ENCODE results near the gene MTA2.

MTA2 gene

DNA sequence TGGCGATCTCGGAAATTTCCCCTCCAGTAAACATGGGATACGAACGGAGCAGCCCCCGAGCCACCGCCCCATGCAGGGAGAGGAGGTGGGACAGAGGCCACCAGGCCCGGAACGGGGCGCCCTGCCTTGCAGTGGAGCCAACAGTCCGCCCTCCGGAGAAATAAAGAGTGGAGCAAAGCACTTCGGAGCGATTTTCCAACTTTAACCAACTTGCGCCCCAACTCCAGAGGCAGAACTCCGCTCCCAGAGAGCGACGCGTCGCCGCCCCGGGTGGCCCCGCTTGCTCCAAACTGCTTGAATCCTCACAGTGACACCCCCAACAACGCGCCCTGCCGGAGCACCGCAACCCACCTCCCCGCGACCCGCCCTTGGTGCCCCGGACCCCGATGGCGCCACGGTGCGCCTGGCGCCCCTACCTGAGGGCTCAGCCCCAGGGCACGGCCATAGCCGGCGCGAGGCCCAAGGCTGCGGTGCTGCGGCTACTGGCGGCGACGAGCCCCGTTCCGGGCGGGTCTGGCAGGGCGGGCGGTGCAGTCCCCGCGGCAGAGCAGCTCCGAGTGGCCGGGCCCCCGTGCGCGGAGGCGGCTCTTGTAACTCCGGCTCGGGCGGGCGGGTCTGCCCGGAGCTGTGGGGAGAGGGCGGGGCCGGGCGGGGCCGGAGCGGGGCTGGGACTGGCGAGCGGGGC, 55.3 kb downstream of the MTA2 start, which contains the start of gene AHNAK:
Gene AHNAK (minus strand): TSS at position 563 of the 685 bp plus-strand sequence. CDS start 10,708 bp downstream, outside the sequence.
- DNase-seq (ENCODE audit: low read depth): no peak

DNA sequence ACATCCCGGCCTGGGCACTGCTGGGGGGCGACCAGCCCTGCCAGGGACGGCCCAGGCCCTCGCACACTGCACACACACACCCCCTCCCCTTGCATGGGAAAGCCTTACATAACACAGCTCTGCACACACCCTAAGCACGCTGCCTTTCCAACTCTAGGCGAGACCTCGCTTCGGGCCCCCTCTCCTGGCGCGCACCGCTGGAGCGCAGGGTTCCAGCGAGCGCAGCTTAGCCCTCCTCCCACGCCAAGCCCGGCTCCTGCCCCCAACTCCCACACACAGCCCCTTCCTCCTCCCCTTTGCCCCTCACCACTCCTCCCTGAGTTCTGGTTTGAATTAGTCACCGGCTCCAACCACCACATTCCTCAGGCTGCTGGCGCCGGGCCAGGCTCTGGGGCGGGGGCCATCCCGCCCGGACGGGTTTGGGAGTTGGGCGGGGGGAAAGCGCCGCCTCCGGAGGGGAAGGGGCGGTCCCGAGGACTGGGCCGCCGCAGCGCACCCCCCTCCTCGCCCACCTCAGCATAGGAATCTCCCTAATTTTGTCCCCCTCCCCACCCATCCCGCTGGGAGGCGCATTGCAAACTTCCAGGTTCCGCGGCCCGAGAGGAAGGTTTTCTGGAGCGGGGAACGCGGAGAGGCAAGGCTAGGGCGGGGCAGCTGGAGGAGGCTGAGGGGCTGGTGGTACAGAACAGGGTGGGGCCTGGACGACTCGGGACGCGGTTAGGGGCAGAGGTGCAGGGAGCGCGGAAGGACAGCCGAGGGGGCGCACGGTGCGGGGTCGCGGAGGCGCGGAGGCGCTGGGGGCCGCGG, 56.0 kb downstream of the MTA2 start:
- DNase-seq (ENCODE audit: low read depth): no peak

DNA sequence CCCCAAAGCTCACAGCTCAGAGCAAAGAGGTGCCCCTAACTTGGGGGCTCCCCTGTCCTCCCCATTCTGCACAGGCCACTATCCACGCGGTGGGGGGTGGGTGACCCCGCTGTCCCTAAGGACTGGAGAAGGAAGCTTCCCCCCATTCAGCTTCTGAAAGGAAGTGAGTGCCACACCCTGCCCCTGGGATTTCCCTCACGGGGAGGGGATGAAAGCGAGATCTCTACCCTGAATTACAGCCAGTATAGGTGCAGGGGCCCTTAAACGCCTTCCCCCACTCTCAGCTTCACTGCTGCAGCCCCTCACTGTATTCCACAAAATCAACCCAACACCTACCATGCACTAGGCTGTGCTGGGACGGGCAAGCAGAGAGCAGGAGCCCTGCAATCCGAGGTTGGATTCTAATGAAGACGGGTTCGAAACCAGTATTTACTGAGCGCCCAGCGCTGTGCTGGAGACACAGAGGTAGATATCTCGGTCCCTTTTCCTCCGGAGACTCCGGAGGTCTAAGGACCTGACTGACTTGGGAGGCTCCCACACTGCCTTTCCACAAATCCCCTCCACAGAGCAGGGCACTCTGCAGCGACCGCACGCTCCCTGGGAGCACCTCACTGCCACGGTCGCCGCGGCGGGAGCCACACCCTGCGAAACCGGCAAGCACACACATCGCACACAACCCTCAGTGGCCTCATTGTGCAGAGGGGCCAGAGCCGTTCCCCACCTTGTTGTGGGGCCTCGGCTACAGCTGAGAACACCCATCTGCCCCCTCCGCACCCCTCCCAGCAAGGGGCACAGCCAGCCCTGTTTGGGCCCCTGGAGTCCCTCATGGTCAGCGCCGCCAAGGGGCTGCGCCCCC, 56.9 kb downstream of the MTA2 start:
- no peak for DNase-seq (ENCODE audit: low read depth)

DNA sequence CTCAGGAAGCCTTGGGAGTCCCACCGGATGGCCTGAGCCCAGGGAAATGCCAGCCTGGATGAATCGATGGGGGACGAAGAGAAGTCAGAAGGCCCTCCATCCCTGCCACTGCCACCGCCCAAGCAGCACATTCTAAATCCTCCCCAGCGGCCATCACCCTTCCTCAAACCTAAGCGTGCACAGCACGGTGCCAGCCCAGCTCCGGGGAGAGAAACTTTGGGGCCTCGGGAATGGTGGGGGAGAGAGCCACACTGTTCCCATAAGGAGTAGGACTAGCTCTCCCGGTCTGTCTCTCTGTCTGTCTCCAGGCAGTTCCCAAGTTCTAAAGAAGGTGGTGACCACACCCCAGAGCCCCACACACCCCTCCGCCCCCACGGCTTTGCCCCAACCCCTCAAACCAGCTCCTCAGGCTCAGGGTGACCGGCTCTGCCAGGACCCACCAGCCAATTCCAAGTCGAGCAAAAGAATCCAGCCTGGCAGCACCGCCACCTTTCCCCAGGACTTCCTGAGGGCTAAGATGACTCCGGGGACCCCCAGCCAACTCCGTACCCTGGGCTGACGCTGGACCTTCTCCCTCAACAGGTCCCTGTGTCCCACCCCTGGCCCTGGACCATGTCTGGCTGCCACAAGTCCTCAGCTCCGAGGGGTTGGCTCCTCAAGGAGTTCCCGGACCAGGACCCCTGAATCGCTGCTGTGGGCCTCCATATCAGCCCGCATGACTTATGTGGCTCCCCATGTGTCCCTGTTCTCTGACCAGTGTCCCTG, 57.8 kb downstream of the MTA2 start:
- no peak for DNase-seq (ENCODE audit: low read depth)

Measured in stimulated activated CD8-positive, alpha-beta memory T cell treated with anti-CD3 and anti-CD28 coated beads, Interleukin-15, amount 100 ng/mL, for 1 hour (primary cell).